CD4-positive, alpha-beta T cell treated with Interleukin-21 for 1 hour (primary cell): ENCODE data around the gene SREK1.
"Not testable (repeated sequence)": the region's sequence is repeated elsewhere in the genome, so short reads cannot be mapped to it uniquely, and the experiment has no call there.

Experiments
- DNase-seq: peaks from one replicate; pipeline ENCODE4 v3.0.0-alpha.2; 2020

The SREK1 gene, protein sequence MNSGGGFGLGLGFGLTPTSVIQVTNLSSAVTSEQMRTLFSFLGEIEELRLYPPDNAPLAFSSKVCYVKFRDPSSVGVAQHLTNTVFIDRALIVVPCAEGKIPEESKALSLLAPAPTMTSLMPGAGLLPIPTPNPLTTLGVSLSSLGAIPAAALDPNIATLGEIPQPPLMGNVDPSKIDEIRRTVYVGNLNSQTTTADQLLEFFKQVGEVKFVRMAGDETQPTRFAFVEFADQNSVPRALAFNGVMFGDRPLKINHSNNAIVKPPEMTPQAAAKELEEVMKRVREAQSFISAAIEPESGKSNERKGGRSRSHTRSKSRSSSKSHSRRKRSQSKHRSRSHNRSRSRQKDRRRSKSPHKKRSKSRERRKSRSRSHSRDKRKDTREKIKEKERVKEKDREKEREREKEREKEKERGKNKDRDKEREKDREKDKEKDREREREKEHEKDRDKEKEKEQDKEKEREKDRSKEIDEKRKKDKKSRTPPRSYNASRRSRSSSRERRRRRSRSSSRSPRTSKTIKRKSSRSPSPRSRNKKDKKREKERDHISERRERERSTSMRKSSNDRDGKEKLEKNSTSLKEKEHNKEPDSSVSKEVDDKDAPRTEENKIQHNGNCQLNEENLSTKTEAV

GRCh38 chr5:66144074-66144833, at the start of gene SREK1:
Gene SREK1 (plus strand): TSS chr5:66144300. CDS start chr5:66144377, 77 bp downstream.
- DNase-seq = peak; percentile 89

DNA sequence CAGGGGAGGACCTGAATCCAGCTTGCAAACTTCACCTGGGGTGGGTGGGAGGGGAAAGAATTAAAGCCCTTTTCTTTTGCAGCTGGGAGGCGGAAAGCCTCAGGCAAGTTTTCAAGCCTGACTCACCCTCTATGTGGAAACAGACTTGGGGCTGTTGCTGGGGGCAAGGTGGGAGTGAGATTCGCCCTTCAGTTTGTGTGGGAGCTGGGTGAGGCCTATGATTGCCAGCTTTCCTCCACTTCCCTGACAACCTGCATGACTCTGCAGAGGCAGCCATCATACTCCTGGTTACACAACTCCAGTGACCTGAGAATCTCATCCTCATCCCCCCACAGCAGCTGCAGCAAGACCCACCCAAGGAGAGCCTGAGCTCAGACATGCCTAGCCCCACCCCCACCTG, 43.2 kb upstream of the SREK1 start:
- DNase-seq = no peak

DNA sequence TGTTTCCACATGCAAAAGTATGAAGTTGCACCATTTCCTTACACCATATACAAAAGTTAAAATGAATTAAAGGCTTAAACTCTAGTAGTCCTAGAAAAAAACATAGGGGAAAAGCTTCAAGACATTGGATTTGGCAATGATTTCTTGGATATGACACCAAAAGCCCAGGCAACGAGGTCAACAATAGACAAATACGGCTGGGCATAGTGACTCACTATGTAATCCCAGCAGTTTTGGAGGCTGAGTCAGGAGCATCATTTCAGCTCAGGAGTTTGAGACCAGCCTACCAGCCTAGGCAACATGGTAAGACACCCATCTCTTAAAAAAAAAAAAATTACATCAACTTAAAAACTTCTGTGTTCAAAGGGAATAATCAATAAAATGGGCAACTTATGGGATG, 30.9 kb upstream of the SREK1 start:
- DNase-seq = no peak

DNA sequence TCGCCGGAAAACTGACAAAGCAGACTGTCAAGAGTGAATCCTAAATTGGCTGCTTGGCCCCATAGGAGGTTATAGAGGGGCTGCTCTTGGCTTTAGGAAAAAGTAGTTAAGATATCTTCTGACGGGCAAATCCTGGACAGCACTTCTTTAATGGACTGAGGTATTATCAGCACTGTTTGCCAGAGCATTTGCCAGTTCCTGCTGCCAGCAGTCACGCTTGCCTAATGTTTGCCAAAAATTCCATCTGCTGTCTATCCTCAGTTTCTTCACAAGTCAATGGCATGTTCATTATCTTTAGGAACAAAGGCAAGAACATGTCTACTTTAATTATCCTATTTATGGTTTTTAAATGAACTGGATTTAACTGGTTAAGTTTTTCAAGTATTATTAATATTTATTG, 25.8 kb upstream of the SREK1 start:
- DNase-seq = no peak

DNA sequence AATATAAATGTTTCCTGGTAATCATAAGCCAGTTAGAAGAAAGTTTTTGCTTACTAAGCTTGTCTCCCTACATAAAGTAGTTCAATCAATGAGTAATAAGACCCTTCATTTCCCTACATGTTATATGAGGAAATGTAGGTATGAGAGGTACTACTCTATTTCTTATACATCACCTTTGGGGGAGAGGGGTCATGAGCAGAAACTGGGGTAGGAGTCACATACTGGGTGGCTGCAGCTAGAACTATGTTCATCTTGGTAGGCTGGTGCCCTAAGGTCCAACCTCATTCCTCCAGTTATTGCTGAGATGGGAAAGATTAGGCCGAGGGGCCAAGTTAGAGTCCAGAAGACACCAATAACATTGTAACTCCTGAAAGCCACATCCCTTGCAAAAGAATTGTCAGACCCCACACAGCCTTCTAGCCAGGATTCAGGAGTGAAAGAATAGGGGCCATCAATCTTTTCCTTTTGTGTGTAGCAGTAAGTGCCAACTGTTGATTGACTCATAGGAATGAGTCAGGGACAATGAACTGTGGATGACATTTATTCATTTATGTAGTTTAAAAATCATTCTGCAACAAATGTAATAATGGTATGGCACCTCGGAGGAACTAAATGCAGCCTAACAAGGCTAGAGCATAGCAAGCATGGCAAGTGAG, 21.6 kb upstream of the SREK1 start:
- no peak for DNase-seq

DNA sequence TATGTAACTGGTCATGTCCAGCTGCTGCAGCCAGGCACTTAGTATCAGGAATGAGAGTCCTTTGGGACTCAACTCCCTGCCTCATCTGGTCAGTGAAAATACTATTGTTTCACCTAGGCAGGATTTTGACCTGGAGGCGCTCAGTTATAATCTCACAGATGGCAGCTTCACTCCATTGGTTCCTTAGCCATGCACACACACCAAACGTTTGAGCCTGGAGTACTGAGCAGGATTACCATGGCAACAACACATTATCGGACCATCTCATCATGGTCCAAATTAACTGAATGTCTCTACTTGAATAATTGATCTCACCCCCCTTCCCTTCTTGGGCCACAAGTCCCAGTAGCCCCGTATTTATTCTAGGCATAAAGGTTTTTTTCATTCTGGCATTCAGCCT, 15.0 kb upstream of the SREK1 start:
- no peak for DNase-seq

GRCh38 chr5:66130493-66130892, 13.6 kb upstream of the SREK1 start:
- no peak for DNase-seq

DNA sequence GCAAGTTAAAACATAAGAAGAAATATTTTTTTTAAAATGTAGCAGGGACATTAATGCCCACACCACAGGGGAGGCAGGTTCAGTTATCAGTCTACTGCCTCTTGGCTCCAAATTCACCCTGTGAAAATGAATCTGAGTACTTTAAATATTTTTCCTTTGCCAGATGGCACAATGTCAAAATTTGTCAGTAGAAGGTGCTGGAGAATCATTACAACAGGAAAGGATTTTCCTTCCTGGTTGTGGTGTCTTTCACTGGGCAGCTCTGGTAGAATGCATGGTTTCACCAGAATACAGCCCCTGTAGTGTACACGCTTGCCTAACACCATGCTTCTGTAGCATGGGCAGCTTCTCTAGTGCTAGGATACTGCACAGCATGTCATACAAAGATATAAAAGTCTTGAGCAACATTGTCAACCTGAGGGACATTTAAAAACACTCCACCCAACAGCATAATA, 9.7 kb upstream of the SREK1 start:
- DNase-seq = no peak

DNA sequence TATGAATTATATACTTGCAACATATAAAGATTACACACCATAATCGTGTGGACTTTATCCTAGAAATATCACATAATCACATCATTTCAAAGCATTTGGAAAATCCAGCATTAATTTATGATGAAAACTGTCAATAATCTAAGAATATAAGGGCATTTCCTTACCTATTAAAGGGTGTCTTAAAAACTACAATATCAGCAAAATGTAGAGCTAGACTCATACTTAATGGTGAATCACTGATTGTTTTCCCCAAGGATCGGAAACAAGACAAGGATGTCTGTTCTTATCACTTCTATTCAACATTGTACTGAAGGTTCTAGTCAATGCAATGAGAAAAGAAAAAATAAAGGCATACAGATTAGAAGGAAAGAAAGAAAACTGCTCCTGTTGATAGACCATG, 8.0 kb upstream of the SREK1 start:
- no peak for DNase-seq

- DNase-seq = not testable (repeated sequence)
These were observed 7.2 kb upstream of the SREK1 start for GRCh38 chr5:66136944-66137343.

DNA sequence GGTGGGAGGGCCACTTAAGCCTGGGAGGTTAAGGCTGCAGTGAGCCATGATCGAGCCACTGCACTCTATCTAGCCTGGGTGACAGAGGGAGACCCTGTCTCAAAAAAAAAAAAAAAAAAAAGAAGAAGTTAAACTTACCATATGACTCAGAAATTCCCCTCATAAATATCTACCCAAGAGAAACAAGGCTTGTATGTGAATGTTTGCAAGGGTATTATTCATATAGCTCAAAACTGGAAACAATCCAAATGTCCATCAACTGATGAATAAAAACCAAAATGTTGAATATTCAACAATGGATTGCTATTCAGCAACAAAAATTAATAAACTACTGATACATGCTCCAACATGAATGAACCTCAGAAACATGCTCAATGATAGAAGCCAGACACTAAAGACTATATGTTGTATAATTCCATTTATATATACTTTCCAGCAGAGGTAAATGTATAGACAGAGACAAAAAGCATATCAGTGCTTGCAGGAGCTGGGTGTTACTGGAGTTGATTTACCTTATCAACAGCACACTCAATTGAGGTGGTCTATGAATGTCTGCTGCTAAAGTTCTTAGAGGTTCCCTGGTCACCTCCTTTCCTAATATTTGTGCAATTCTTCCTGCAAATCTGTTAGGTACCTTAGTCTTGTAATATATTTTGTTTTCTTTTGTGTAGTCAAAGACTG, 5.3 kb upstream of the SREK1 start:
- no peak for DNase-seq

- no peak for DNase-seq
These were observed 4.8 kb upstream of the SREK1 start for GRCh38 chr5:66139318-66139712.

GRCh38 chr5:66142417-66142816, 1.7 kb upstream of the SREK1 start:
- no peak for DNase-seq

- no peak for DNase-seq
These were observed 527 bp upstream of the SREK1 start for GRCh38 chr5:66143473-66144073.

- no peak for DNase-seq
These were observed 812 bp downstream of the SREK1 start for GRCh38 chr5:66144834-66145390.

- DNase-seq = no peak
These were observed 1.6 kb downstream of the SREK1 start for GRCh38 chr5:66145737-66146136.

GRCh38 chr5:66149950-66150349, 5.8 kb downstream of the SREK1 start:
- DNase-seq = no peak

- DNase-seq = no peak
These were observed 6.9 kb downstream of the SREK1 start for GRCh38 chr5:66151030-66151429.

DNA sequence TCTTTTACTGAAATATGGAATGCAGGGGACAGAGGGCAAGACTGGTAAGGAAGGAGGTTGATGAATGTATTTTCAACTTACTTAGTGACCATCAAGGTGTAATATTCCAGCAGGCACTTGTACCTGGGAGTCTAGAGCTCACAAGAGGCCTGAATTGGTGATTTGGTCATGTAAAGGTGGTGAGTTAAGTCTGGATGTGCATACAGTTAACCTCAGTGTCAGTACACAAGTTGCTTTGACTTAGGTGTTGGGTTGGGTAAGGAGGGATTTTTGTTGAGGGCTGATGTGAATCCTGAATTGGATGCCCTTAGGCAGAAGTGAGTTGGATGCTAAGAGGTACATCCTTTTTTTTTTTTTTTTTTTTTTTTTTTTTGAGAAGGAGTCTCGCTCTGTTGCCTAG, 7.4 kb downstream of the SREK1 start:
- no peak for DNase-seq

DNA sequence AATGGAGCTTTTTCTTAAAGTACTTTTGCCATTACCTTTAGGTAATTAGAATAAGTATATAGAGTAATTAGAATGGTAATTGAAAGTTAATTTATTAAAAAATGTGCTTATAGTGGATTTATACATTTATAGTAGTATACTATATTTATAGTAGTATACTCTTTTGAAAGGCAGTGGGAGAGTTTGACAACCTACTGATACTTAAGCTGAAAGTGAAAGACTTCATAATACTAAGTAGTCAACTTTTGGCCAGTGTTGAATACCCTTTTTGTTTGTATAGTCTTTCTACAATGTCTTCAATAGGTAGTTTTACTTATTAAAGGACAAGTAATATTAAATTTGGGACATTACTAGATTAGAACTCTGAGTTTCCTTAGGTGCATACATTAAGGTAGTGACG, 12.9 kb downstream of the SREK1 start:
- DNase-seq = no peak

GRCh38 chr5:66161356-66161755, 17.3 kb downstream of the SREK1 start:
- DNase-seq = no peak
